ENCODE results near the gene ZNF226.

GRCh38 chr19:44202470-44202869, 37.6 kb downstream of the ZNF226 start:
- TF ChIP-seq REST (tag by site-specific recombination; IDR thresholded peaks at IDR 0.05) (no peak), ZNF280D (tag by site-specific recombination; IDR thresholded peaks at IDR 0.05) (no peak), CTCF (tag by site-specific recombination; IDR thresholded peaks at IDR 0.05) (no peak), HOXD13 (CRISPR knock-in tag; IDR thresholded peaks at IDR 0.05; ENCODE audit: borderline replicate concordance) (no peak), ZBTB11 (tag by site-specific recombination; conservative IDR thresholded peaks at IDR 0.05; ENCODE audit: low read depth) (0 out of 2 replicates have a peak, but pooled peaks have one; percentile 24), ELK4 (IDR thresholded peaks at IDR 0.05; ENCODE audit: borderline replicate concordance, low read depth, low read length) (no peak), ZNF580 (tag by site-specific recombination; IDR thresholded peaks at IDR 0.05) (no peak), RBAK (tag by site-specific recombination; IDR thresholded peaks at IDR 0.05) (no peak), ZNF404 (tag by site-specific recombination; IDR thresholded peaks at IDR 0.05) (no peak; the same call in 1 of the 2 replicates), ZNF416 (tag by site-specific recombination; IDR thresholded peaks at IDR 0.05) (no peak), ZNF792 (tag by site-specific recombination; IDR thresholded peaks at IDR 0.05) (no peak), ZNF561 (tag by site-specific recombination; IDR thresholded peaks at IDR 0.05; ENCODE audit: borderline replicate concordance) (no peak), ATF2 (tag by site-specific recombination; IDR thresholded peaks at IDR 0.05; ENCODE audit: low read depth) (no peak), ZBTB17 (tag by site-specific recombination; IDR thresholded peaks at IDR 0.05) (no peak)

All from HEK293 (cell line).